GM19452 (cell line): ENCODE measurements around the gene SHLD2.
"Not testable (repeated sequence)": the region's sequence is repeated elsewhere in the genome, so short reads cannot be mapped to it uniquely, and the experiment has no call there.

Source experiments
- ATAC-seq: cut with Tn5 transposase; IDR thresholded peaks from one replicate; pipeline ENCODE4 v1.9.1; 2021; ENCODE audit not compliant: unreplicated experiment

Gene SHLD2

DNA sequence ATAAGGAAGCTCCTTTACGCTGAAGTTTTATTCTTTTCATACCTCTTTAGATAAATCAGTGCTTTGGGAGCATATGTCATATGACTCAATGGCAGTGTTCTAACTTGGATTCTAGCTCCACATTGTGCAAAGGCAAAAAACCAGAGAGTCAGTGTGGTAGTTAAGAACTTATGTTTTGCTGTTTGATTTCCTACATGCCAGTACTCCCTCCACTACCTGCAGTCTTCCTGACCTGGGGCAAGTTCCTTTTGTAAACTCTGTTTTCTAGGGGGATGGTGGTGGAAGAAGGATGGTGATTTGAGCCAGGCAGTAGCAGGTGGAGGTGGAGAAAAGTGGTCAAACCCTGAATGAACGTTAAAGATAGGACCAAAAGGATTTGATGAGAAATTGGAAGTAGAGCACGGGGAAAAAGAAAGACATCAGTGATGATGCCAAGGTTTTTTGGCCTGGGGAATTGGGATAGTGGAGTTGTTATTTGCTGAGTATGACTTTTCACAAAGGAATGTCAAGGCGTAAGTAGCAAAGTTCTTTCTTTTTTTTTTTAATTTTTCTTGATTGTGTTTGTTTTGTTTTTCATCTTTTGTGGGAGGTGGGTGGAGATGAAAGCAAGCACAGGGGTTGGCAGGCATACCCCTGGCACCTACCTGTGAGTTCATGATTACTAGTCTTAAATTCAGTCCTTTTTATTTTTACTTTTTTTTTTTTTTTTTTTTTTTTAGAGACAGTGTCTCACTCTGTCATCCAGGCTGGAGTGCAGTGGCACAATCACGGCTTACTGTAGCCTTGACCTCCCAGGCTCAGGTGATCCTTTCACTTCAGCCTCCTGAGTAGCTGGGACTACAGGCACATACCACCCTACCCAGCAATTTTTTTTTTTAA is 47.5 kb downstream of the SHLD2 start:
- ATAC-seq: not testable (repeated sequence)

DNA sequence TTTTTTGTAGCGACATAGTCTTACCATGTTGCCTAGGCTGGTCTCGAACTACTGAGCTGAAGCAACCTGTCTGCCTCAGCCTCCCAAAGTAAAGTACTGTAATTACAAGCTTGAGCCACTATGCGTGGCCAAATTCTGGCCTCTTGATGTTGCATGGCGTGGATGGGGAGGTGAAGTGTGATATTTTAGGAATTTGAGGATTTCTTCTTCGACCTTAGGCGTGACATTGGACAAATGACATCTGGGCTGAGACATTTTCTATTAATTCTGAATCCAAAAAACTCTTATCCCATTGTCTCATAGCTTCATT is 48.1 kb downstream of the SHLD2 start:
- ATAC-seq: not testable (repeated sequence)

DNA sequence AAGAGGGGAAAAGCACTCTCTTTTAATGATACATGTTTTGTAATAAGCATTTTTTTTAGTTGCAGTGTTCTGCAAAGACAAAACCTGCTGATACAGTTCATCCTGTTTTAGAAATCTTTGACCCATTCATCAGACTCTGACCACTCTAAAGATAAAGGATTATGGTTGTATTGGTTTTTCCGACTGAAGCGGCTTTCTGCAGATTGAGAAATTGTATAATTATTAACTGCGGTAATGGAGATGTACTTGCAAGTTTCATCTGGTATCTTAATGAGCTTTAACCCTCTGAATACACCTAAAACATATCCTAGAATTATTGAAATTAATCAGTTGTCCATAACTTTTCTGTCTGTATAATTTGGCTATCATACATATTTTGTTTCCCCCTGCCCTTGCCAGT is 50.6 kb downstream of the SHLD2 start:
- ATAC-seq: not testable (repeated sequence)

DNA sequence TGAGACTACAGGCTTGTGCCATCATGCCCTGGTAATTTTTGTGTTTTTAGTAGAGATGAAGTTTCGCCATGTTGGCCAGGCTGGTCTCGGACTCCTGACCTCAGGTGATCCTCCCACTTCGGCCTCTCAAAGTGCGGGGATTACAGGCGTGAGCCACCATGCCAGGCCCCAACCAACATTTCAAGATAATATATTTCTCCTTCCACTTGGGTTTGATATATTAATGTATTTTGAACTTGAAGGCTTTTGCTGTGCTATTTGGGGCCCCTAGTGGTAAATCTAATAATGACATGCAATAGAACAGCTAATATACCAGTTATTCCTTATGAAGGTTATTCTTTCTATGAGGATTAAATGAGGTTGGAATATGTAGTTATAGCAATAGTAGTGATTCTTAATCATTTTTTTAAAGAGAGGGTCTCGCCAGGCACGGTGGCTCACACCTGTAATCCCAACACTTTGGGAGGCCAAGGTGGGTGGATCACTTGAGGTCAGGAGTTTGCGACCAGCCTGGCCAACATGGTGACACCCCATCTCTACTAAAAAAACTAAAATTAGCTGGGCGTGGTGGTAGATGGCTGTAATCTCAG is 54.1 kb downstream of the SHLD2 start:
- not testable (repeated sequence) for ATAC-seq

DNA sequence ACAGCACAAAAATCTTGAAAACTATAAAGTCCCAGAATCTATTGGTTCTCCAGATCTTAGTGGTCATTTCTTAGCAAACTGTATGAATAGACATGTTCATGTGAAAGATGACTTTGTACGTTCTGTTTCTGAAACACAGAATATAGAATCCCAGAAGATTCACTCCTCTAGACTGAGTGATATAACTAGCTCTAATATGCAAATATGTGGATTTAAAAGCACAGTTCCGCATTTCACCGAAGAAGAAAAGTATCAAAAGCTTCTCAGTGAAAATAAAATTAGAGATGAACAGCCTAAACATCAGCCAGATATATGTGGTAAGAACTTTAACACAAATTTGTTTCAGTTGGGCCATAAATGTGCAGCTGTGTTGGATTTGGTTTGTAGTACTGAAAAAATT is 56.5 kb downstream of the SHLD2 start:
- ATAC-seq: not testable (repeated sequence)

DNA sequence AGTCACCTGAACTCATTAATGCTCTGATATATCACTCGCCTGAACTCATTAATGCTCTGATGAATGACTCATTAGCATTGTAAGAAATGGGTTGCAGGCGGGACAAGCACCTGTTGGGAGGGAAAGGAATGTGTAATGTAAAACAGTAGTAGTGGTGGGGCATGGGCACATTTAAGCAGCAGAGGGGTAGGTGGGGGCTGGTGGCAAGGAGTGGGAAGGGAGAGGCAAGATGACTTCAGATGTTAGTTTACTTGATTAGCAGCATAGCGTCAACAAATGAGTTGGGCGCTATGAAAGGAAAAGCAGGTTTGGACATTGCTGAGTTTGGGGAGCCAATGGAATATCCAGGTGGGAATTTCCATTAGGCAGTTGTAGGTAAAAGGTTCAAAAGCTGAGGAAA is 61.8 kb downstream of the SHLD2 start:
- ATAC-seq: not testable (repeated sequence)

DNA sequence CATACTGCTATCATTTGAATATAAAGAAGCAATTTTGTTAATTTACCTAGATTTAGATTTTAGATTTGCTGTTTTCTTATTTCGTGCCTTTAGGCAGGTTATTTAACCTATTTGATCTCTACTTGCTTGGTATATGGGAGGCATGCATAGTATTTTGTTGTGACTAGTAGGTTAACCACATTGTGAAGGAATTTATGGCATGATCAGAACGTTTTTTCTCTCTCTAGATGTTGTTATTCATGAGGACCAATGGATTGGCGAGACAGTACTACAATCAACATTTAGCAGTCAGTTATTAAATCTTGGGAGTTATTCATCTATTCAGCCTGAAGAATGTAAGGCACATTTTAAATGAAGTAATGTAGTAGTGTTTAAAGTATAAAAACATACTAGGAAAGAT is 62.8 kb downstream of the SHLD2 start:
- ATAC-seq: not testable (repeated sequence)

DNA sequence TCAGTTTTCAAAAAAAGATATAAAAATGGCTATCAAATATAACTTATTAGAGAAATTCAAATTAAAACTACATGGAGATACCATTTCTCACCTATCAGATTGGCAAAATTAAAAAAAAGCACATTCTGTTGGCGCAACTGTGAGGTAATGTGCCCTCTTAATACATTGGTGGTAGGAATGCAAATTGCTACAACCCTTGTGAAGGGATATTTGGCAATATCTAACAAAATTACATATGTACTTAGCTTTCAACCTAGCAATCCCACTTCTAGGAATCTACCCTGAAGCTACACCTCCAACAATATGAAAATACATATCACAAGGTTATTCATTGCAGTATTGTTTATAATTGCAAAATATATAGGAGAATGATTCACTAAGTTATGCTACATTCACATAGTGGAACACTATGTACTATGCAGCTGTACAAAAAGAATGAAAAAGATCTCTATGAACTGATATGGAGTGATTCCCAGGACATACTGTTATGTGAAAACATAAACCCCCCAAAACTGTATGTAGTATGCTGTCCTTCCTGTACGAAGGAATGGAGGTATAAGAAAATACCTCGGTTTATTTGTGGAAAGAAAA is 67.8 kb downstream of the SHLD2 start:
- ATAC-seq: not testable (repeated sequence)

DNA sequence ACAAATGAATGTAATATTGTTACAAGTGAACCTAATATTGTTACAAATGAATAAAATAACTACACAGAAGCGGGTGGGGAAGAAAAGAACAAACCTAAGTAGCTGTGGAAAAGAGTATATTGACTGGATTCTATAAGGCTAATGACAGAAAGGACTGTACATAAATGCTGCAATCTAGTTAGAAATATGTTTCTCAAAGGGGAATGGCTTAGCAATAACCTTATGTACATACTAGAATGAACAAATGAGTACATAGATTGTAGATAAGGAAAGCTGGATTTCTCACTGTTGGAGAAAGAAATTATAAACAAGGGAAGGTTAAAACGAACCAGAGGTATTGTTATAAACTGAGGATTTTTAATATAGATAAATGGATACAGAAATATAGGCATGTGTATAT is 68.4 kb downstream of the SHLD2 start:
- ATAC-seq: not testable (repeated sequence)

DNA sequence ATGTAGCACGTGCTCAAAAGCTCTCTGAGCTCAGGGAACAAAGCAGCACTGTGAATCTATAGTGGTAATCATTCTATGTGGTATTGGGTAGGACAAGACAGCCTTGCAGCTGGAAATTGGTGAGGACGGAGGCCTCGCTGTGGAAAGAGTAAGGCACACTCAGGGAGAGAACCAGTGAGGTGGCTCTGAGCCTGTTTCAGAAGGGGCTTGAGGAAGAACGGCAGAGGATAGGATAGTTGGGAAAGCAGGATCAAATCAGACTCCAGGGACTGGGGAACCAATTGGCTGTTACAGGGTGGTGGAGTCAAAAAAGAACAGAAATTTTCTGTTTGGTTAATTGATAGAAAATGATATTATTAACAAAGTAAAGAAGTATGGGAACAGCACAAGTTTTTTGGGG is 74.9 kb downstream of the SHLD2 start:
- ATAC-seq: not testable (repeated sequence)

DNA sequence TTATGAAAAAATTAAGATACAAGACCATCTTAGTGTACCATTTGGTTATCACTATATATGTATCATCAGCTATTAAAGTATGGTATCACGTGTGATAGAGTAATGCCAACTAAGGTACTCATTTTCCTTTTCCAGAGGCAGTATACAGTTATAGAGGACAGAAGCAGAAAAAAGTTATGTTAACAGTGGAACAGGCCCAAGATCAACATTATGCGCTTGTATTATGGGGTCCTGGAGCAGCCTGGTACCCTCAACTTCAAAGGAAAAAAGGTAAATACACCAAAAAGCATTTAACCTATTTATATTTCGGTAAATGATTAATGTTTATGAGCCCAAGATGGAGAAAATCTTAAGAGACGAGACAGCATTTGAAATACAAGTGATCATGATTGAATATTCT is 75.7 kb downstream of the SHLD2 start:
- not testable (repeated sequence) for ATAC-seq

DNA sequence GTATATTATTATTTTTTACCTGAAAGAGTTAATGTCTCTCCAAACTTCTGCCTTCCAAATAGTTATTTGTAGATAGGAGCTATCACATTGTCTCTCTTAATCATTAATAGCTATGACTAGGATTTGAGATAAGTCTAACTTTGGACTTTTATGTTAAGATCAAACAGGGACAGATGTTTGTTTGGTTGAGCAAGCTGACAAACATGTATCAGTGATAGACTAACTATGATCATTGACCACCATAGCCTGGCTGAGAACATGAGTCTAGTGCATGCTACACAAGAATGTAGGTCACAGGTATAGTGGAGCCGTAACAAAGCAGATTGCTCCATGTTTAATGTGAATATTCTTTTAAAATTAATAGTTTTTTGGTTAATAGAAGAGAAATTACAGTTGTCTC is 76.7 kb downstream of the SHLD2 start:
- ATAC-seq: not testable (repeated sequence)

DNA sequence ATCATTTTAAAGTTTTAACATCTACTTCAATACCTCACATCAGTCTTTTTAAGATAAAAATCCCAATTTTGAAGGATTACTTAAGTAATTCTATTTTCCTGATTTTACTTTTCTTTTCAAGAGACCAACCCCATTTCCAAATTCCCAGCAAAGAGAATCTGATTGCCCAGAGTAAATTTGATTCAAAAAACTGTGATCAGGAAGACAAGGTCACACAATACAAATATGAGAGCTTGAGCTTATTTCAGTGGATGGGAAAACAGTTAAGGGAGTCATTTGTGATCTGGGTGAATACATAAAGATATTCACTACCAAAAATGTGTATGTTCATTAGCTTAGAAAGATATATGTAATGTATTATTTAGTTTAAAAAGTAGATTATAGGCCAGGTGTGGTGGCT is 77.2 kb downstream of the SHLD2 start:
- ATAC-seq: not testable (repeated sequence)

DNA sequence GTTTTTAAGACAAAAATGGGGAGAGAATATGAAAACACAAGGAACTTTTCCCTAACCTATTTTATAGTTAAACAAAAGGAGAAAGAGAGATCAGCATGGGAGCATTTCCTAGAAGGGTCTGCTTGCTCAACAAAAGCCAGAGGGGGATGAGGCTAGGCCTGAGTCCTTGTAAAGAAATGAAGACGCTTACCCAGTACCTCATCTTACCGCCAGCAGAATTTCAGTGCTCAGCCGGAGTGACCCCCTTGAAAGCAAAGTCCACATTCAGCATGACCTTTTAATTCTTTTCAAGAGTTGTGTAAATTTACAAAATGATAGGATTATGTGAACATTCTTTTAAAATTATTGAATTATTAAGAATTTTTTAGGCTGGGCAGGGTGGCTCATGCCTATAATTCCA is 82.6 kb downstream of the SHLD2 start:
- ATAC-seq: not testable (repeated sequence)

DNA sequence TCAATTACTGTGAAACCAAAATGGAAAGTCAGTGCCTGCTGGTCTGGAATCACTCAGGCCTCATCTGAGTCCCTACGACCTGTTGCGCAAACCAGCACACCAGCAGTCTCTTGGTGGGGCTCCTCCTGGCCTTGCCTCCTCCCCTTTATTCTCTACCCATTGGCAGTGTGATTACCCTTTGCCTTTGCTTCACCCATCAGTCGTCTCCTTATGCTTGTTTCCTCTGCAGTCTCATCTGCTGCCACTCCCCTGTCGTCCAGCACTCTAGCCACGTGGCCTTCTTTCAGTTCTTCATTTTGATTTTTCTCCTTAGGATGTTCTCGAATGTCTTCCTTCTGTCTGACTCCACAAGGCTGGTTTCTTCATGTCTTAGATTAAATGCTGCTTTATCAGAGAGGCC is 89.4 kb downstream of the SHLD2 start:
- ATAC-seq: not testable (repeated sequence)

DNA sequence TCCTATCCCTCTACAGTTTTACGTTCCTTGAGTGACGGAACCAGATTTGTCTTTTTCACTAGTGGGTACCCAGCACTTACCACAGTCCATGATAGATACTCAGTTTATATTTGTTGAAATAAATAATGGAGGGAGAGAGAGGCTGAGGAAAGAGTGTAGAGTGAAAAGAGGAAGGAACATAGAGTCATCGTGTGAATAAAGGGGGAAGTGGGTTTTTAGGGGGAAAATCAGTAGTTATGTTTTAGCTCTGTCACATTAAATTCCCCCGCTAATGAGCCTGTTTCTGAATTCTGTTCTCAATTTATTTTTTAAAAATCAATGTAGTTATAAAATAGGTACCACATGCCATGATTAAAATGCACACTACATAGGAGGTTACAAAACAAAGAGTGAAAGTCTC is 91.0 kb downstream of the SHLD2 start:
- not testable (repeated sequence) for ATAC-seq

DNA sequence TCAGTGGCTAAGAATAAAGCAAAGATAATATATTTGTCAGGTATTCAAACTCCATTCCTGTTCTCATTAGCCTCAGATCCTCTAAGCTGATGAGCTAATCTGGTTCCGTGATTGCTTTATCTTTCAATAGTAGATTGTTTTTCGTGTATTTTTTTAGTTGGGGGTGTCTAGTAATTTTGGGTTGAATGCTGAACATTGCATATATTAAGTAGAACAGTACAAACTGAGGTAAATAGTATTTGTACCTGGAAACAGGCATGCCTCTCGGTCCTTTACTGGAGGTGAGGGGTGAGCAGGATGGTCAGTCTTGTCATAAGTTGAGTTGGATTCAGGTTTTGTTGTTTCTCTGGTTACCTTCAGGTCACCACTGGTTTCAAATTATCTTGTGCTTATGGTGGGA is 92.6 kb downstream of the SHLD2 start:
- not testable (repeated sequence) for ATAC-seq

DNA sequence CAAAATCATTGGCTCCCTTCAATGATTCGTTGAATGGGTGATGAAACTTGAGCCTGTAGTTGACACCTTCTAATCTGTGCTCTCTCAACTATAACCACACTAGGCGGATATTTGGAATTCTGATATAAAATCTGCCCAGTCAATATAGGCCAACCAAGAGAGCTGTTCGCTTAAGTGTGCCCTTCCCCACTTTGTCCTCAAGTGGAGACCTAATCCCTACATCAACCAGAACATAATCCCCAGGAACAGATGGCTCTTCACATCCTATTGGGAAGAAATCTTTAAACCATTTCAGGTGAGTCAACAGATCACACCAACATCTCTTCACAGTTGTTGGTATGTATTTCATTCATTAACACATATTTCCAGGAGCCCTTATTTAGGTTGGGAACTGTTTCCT is 96.8 kb downstream of the SHLD2 start:
- not testable (repeated sequence) for ATAC-seq

DNA sequence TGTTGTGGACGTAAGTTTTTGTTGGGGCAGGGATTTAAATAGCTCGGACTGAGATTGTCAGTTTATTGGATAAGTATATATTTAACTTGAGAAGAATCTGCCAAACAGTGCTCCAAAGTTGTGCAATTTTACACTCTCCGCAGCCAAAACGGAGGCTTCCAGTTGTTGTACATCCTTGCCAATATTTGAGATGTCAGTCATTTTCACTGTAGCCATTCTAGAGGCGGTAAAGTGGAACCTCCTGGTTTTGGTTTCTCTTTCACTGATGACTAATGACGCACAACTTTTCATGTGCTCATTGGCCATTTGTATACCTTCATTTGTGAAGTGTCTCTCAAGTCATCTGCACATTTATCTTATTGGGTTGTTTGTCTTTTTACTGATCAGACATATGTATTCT is 105.9 kb downstream of the SHLD2 start:
- ATAC-seq: peak; percentile 65

DNA sequence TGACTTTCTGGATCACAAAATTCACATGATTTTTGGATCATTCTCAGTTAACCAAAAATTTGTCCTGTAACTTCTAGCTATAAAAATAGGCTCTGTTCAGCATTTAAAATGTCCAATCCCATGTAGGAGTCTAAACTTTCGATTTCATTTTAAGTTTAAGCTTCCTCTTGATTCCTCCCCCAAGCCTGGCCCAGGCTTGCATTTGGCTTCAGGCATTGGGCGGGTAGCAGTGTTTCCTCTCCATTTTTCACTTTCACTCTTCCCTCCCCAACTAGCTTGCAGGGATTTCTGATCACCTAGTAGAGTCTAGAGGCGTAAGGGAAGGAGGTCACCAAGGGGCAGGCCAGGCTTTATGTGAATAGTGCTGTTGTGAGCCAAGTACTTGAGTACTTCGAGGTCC is 109.8 kb downstream of the SHLD2 start:
- not testable (repeated sequence) for ATAC-seq

DNA sequence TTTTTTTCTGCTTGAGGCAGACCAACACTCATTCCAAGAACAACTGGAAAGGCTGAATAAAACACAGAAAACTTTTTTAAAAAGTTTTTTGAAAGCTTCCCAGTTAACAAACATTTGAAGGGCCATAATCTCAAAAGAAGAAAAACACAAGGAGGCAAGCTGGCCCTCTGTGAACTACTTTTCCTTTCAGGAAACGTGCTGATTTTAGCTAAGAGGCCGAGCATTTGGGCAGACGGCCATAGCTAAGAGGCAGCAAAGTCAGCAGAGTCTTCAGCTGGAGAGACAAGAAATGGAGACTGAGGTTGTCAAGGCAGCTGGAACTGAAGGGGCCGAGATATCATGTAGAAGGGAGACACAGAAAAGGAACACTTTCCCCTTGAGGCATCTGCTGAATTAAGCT is 111.9 kb downstream of the SHLD2 start:
- ATAC-seq: not testable (repeated sequence)

DNA sequence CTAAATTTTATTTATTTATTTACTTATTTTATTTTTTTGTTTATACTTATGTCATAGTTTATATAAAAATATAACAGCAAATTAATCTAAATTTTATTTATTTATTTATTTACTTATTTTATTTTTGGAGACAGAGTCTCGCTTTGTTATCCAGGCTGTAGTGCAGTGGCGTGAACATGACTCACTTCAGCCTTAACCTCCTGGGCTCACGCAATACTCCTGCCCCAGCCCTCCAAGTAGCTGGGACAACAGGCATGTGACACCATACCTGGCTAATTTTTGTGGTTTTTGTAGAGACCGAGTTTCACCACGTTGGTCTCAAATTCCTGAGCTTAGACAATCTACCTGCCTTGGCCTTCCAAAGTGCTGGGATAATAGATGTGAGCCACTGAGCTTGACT is 115.3 kb downstream of the SHLD2 start:
- ATAC-seq: not testable (repeated sequence)
